Measurements from ENCODE around the gene ISYNA1. TPM values are rescaled to one million over a fixed set of nuclear protein-coding genes. Genes with fewer than 3 reads are reported as not detected.

The ISYNA1 gene
- total and polyA plus RNA-seq, 2 of the 4 experiments (the other 2 are of a cell fraction): 3.4 to 24.7 TPM

DNA sequence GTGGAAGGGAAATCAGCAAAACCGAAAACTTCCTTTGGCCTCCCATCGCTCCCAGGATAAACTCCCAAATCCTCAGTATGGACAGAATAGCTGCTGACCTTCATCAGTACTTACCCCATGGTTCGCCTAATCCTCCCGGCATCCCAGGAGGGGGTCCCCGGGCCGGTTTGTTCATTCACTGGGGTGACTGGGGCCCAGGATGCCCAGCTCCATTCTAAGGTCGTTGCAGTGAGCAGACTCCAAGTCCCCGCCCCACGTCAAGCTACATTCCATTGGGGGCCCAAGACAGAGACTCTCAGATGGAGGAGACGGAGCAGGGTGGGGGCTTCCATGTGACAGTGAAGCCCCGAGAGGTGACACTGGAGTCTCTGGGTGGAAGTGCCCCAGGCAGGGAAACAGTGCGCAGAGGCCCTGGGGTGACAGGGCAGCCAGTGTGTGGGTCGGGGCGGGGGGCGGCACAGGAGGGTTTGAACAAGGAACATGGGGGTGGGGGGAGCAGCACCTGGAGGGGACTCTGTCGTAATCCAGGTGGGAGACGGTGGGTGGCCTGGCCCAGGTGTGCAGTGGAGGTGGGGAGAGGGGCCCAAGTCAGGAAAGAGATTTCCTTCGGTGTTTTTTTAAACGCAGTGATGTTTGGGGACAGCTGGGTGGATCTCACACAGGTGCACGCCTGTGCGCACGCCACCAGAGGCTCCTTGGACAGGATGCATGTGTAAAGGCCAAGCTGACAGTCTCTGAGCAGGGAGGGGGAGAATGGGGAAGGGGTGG is 13.6 kb downstream of the ISYNA1 start:
- Histone ChIP-seq H4K91ac (ENCODE audit: insufficient read depth, low read depth, low read length) (no peak overlapping the region), H3K23ac (ENCODE audit: low read depth, low read length) (no peak overlapping the region), H4K5ac (ENCODE audit: low read depth, low read length) (no peak overlapping the region), H4K8ac (ENCODE audit: low read depth in 2 of 2, low read length in 2 of 2) (no peak overlapping the region), H3K4ac (ENCODE audit: low read depth, low read length) (no peak overlapping the region), H2BK20ac (ENCODE audit: low read depth, low read length) (no peak overlapping the region), H3K18ac (ENCODE audit: low read depth, low read length) (no peak overlapping the region), H3K56ac (ENCODE audit: extremely low read depth, insufficient read depth, low read length) (no peak overlapping the region), H2AK5ac (ENCODE audit: low read depth, low read length) (no peak overlapping the region), H3K27ac (ENCODE audit: insufficient read depth, low read length) (no peak overlapping the region), H3K4me3 (ENCODE audit: insufficient read depth, low read depth, low read length) (no peak overlapping the region), H2AK9ac (replicated peaks; ENCODE audit: low read depth, low read length, poor library complexity) (no peak overlapping the region), H3K36me3 (ENCODE audit: control insufficient read depth, insufficient read depth, low read length) (no peaks in the 10 kb centered on the region; the same call in 1 of the 2 replicates), H4K20me1 (ENCODE audit: insufficient read depth, low read length) (peaks cover 72% of the 10 kb centered on the region), H2BK120ac (ENCODE audit: low read depth, low read length) (no peak overlapping the region), H3K9ac (ENCODE audit: low read depth, low read length) (no peak overlapping the region), H2BK15ac (ENCODE audit: low read depth, low read length) (no peak overlapping the region), H2BK5ac (ENCODE audit: low read depth, low read length, poor library complexity, severe bottlenecking) (no peak overlapping the region), H3K4me2 (ENCODE audit: low read depth, low read length) (no peak overlapping the region), H3K4me1 (ENCODE audit: control insufficient read depth, insufficient read depth, low read length) (peaks cover 14% of the 10 kb centered on the region), H3K27me3 (ENCODE audit: control insufficient read depth, insufficient read depth, low read length) (no peaks in the 10 kb centered on the region), H3K79me1 (ENCODE audit: low read depth in 1 of 2, low read length in 2 of 2) (peaks cover 4 to 80% of the 10 kb centered on the region in 2 experiments), H3K9me1 (ENCODE audit: insufficient read depth, low read length) (peaks cover 15% of the 10 kb centered on the region), H2AFZ (replicated peaks; ENCODE audit: low read length, poor library complexity) (no peak overlapping the region), H3K14ac (replicated peaks; ENCODE audit: low read depth, low read length) (no peak overlapping the region), H3K9me3 (ENCODE audit: control insufficient read depth, insufficient read depth, low read length) (no peaks in the 10 kb centered on the region)
- no peak for ATAC-seq (ENCODE audit: low read depth)
- ChIA-PET POLR2A (ENCODE audit: unreplicated experiment) (no interaction called here), CTCF (no interaction called here)
- 78% methylated on average over 9 of the region's 22 CpGs; no CpG with 5 or more reads in 1 of the 2 experiments for WGBS, 2 experiments (ENCODE audit: extremely low coverage in 2 of 2, insufficient read length in 1 of 2)
- dilution Hi-C loops (cut with HindIII; ENCODE audit: low sequenced_read_pairs, unreplicated experiment) (no loop called here), in situ Hi-C loops (cut with MboI; ENCODE audit: low sequenced_read_pairs) (no loop called here), intact Hi-C loops (cut with micrococcal nuclease) (no loop called here)
- BruUV-seq (replicated peaks): no TSS peak
- no peak for TF ChIP-seq MXI1 (IDR thresholded peaks at IDR 0.05; ENCODE audit: borderline replicate concordance, low read depth, low read length)
- TF ChIP-seq RFX5 (IDR thresholded peaks at IDR 0.05; ENCODE audit: low read depth, low read length): no peak
- no peak for DNase-seq
